Cardiac septum (tissue), 1 donor: ENCODE results near the gene SP2. TPM values are rescaled to one million over a fixed set of nuclear protein-coding genes. Genes with fewer than 3 reads are reported as not detected.

Experiments used
- DNase-seq: peaks from one replicate; pipeline ENCODE4 v3.0.0-alpha.2; 2020; ENCODE audit warnings: low spot score
- intact Hi-C: fragments of 100-400 bp; cut with DNase I; formaldehyde crosslinking; loops from one replicate; pipeline ENCODE4 v1.14.0; 2022
- total RNA-seq: library from RNA; stranded (reverse); fragmentation: NEBNext Ultra II Directional; extraction: Animal tissue kit (Norgen Biotek cat#: 25700); gene quantifications from one replicate; pipeline ENCODE4 v1.2.1, GENCODE V29; 2021
- donor health status: DM: no; HTN: no; CAD: no.

The SP2 gene
- total RNA-seq, 1 donor from 2014 or later = 16.3 TPM

GRCh38 chr17:47961406-47961805 lies 65.4 kb downstream of the SP2 start:
- intact Hi-C loops = no loop called here
- DNase-seq = no peak

GRCh38 chr17:47962901-47963300 lies 66.9 kb downstream of the SP2 start:
- intact Hi-C loops = no loop called here
- DNase-seq = no peak

GRCh38 chr17:47964856-47965255 lies 68.8 kb downstream of the SP2 start:
- intact Hi-C loops = no loop called here
- DNase-seq = no peak

- intact Hi-C loops = no loop called here
- DNase-seq = no peak
These were observed 70.1 kb downstream of the SP2 start for GRCh38 chr17:47966079-47966519.

- no peak for DNase-seq
- intact Hi-C loops = no loop called here
These were observed 71.7 kb downstream of the SP2 start for GRCh38 chr17:47967607-47968252.

GRCh38 chr17:47968836-47969235 lies 72.8 kb downstream of the SP2 start:
- no peak for DNase-seq
- intact Hi-C loops = no loop called here

- no peak for DNase-seq
- intact Hi-C loops = loop anchor here (2.0 kb wide), 2 partner anchors 21 to 129 kb away; partner anchors contain the start of gene SCRN2
These were observed 74.1 kb downstream of the SP2 start for GRCh38 chr17:47969930-47970724.

GRCh38 chr17:47970725-47971499 lies 74.9 kb downstream of the SP2 start, which contains the start of gene CDK5RAP3:
Gene CDK5RAP3 (plus strand): TSS chr17:47971113. CDS start chr17:47971147, 34 bp downstream.
- DNase-seq = peak; percentile 100
- intact Hi-C loops = loop anchor here (2.0 kb wide), 2 partner anchors 22 to 130 kb away; partner anchors contain the start of gene SCRN2

GRCh38 chr17:47973541-47973940 lies 77.5 kb downstream of the SP2 start:
- intact Hi-C loops = no loop called here
- DNase-seq = no peak

GRCh38 chr17:47975189-47975822 lies 79.3 kb downstream of the SP2 start:
- intact Hi-C loops = no loop called here
- DNase-seq = no peak

GRCh38 chr17:47975823-47976205 lies 79.8 kb downstream of the SP2 start:
- DNase-seq = no peak
- intact Hi-C loops = no loop called here

GRCh38 chr17:47978324-47978723 lies 82.3 kb downstream of the SP2 start:
- intact Hi-C loops = loop anchor here (2.0 kb wide), 1 partner anchor 40 kb away; no protein-coding TSS in a partner anchor

More at GRCh38 chr17:47978324-47978723, 82.3 kb downstream of the SP2 start:
- DNase-seq = no peak

Other genes with a start within 250 kb of the SP2 start
- 185 TPM for gene KPNB1, start 246.3 kb upstream of the SP2 start, total RNA-seq
- 11.2 TPM for gene TBKBP1, start 202.1 kb upstream of the SP2 start, total RNA-seq
- 0.30 TPM for gene TBX21, start 163.0 kb upstream of the SP2 start, total RNA-seq
- gene OSBPL7, start 74.4 kb upstream of the SP2 start, total RNA-seq = 8.7 TPM
- gene MRPL10, start 64.7 kb upstream of the SP2 start, total RNA-seq = 55.5 TPM
- gene LRRC46, start 64.6 kb upstream of the SP2 start, total RNA-seq = 0.27 TPM
- gene SCRN2, start 55.0 kb upstream of the SP2 start, total RNA-seq = 32.1 TPM
- 0.08 TPM for gene SP6, start 45.1 kb upstream of the SP2 start, total RNA-seq
- gene PNPO, start 45.3 kb downstream of the SP2 start, total RNA-seq = 21.3 TPM
- not detected for gene PRR15L, start 61.6 kb downstream of the SP2 start, total RNA-seq
- gene CDK5RAP3, start 74.9 kb downstream of the SP2 start, total RNA-seq = 58.2 TPM
- gene COPZ2, start 141.6 kb downstream of the SP2 start, total RNA-seq = 78.6 TPM
- 604 TPM for gene NFE2L1, start 152.1 kb downstream of the SP2 start, total RNA-seq
- gene CBX1, start 205.2 kb downstream of the SP2 start, total RNA-seq = 31.2 TPM
- gene SNX11, start 211.5 kb downstream of the SP2 start, total RNA-seq = 11.4 TPM